DOHH2 (cell line): Measurements from ENCODE around the gene LYPD5.

Experiments used
- H3F3A ChIP-seq: fragments of 200-600 bp; sonication (generic), shearing (Covaris generic); 2 replicates; pipeline ENCODE4 v1.6.0; 2016; ENCODE audit warnings: antibody characterized with exemption, mild to moderate bottlenecking; ENCODE audit not compliant: control insufficient read depth, insufficient read depth
- H3K27ac ChIP-seq: fragments of 200-600 bp; sonication (generic); 2 replicates; pipeline ENCODE4 v1.5.1; 2014; ENCODE audit warnings: low read depth, mild to moderate bottlenecking, low read length, moderate library complexity
- H3K27me3 ChIP-seq: fragments of 200-600 bp; sonication (generic); 2 replicates; pipeline ENCODE4 v1.6.1; 2014; ENCODE audit warnings: mild to moderate bottlenecking, low read length, mixed read lengths; ENCODE audit not compliant: control insufficient read depth
- H3K36me3 ChIP-seq: fragments of 200-600 bp; sonication (generic); 2 replicates; pipeline ENCODE4 v1.6.1; 2014; ENCODE audit warnings: mild to moderate bottlenecking, low read length, moderate library complexity, mixed read lengths; ENCODE audit not compliant: control insufficient read depth
- H3K4me1 ChIP-seq: fragments of 200-600 bp; sonication (generic); 2 replicates; pipeline ENCODE4 v1.6.1; 2014; ENCODE audit warnings: mild to moderate bottlenecking, low read length, mixed read lengths; ENCODE audit not compliant: control insufficient read depth
- H3K4me2 ChIP-seq: fragments of 200-600 bp; sonication (generic); 2 replicates; pipeline ENCODE4 v1.6.0; 2014; ENCODE audit warnings: mild to moderate bottlenecking, low read length, moderate library complexity
- H3K4me3 ChIP-seq: fragments of 200-600 bp; sonication (generic); 2 replicates; pipeline ENCODE4 v1.5.1; 2014; ENCODE audit warnings: mild to moderate bottlenecking, low read length, mixed read lengths
- H3K79me2 ChIP-seq: fragments of 200-600 bp; sonication (generic); 2 replicates; pipeline ENCODE4 v1.6.1; 2014; ENCODE audit warnings: mild to moderate bottlenecking, low read length, mixed read lengths; ENCODE audit not compliant: control insufficient read depth
- H3K9me2 ChIP-seq: fragments of 200-600 bp; sonication (generic); replicated peaks from 2 replicates; pipeline ENCODE4 v1.6.1; 2014; ENCODE audit warnings: mild to moderate bottlenecking, low read length, mixed read lengths; ENCODE audit not compliant: control insufficient read depth
- H3K9me3 ChIP-seq: fragments of 200-600 bp; sonication (generic); 2 replicates; pipeline ENCODE4 v1.6.1; 2014; ENCODE audit warnings: antibody characterized with exemption, low read length, mixed read lengths; ENCODE audit not compliant: control insufficient read depth, insufficient read depth
- H4K20me1 ChIP-seq: fragments of 200-600 bp; sonication (generic); 2 replicates; pipeline ENCODE4 v1.6.0; 2014; ENCODE audit warnings: low read depth, mild to moderate bottlenecking, antibody characterized with exemption, low read length, moderate library complexity; ENCODE audit not compliant: control insufficient read depth, insufficient read depth
- EZH2phosphoT487 ChIP-seq: fragments of 200-600 bp; sonication (generic); IDR thresholded peaks from 2 replicates; pipeline ENCODE4 v1.6.1; 2017; ENCODE audit warnings: borderline replicate concordance, mild to moderate bottlenecking, antibody characterized with exemption, low read length, moderate library complexity, mixed read lengths
- TF ChIP-seq, protein P1 (sequence below): fragments of 200-600 bp; sonication (generic); IDR thresholded peaks from one replicate; pipeline ENCODE4 v1.5.1; 2014; ENCODE audit warnings: antibody characterized with exemption, mild to moderate bottlenecking, low read depth, low read length; ENCODE audit not compliant: poor library complexity, severe bottlenecking

The LYPD5 gene

DNA sequence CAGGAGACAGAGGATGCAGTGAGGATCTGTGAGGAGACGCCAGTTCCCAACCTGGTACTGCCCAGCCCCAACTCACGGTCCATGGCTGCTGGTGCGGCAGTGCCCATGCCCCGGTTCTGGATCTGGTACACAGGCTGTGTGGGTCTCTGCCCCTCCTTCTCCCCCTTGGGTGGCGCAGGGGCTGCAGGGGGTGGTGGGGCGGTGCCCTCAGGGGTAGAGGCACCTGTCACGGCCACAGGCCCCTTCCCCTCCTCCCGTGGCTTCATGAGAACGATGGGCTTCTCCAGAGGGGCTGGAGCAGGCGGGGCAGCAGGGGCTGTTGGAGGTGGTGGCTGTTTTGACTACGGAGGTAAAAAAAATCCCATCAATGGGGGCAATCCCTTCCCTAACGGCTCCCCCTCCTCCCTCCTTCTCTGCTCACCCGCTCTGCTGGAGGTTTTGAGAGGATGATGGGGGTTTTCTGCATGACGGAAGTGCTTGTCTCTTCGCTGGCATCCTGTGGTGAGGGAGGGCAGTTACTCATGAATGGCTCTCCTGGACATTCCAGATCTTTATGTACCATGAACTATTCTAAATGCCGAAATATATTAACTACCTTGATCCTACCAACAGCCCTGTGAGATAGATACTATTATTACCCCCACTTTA, 54.6 kb downstream of the LYPD5 start:
- no peaks in the 10 kb centered on the region for H4K20me1 ChIP-seq
- H3K27me3 ChIP-seq: no peaks in the 10 kb centered on the region
- no peaks in the 10 kb centered on the region for H3K9me2 ChIP-seq
- TF ChIP-seq EZH2phosphoT487: no peak
- TF ChIP-seq, protein P1, sequence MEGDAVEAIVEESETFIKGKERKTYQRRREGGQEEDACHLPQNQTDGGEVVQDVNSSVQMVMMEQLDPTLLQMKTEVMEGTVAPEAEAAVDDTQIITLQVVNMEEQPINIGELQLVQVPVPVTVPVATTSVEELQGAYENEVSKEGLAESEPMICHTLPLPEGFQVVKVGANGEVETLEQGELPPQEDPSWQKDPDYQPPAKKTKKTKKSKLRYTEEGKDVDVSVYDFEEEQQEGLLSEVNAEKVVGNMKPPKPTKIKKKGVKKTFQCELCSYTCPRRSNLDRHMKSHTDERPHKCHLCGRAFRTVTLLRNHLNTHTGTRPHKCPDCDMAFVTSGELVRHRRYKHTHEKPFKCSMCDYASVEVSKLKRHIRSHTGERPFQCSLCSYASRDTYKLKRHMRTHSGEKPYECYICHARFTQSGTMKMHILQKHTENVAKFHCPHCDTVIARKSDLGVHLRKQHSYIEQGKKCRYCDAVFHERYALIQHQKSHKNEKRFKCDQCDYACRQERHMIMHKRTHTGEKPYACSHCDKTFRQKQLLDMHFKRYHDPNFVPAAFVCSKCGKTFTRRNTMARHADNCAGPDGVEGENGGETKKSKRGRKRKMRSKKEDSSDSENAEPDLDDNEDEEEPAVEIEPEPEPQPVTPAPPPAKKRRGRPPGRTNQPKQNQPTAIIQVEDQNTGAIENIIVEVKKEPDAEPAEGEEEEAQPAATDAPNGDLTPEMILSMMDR: no peak
- H3F3A ChIP-seq: peaks cover 8% of the 10 kb centered on the region
- 0 out of 2 replicates have a peak overlapping the region, but pooled peaks have one; percentile 8 for H3K4me3 ChIP-seq
- H3K9me3 ChIP-seq: no peaks in the 10 kb centered on the region
- H3K4me1 ChIP-seq: peaks cover 49% of the 10 kb centered on the region
- no peak overlapping the region for H3K27ac ChIP-seq
- peaks cover 86% of the 10 kb centered on the region for H3K36me3 ChIP-seq
- H3K4me2 ChIP-seq: peak overlapping the region; percentile 43
- peaks cover 18% of the 10 kb centered on the region for H3K79me2 ChIP-seq
